ENCODE data around the gene PTPRJ.

PTPRJ gene

GRCh38 chr11:48096588-48097525 lies 116.5 kb downstream of the PTPRJ start:
- DNase-seq, result no peak

DNA sequence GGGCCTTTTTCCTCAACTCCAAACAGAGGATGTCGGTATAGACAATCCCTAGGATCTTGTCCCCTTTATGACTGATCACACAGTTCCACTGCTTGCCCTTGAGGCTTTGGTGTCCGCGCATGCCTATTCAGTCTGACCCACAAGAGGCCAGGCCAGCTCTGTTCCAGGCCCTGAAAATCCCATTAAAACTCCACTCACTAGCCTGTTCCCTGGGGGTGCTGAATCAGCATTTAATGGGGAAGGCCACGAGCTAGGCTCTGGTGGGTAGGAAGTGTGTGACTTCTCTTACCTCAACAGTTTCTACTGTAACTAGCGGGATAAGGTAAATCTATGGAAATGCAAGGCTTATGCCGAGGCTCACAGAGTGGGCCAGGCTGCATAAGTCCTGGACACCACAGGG lies 117.7 kb downstream of the PTPRJ start:
- no peak for DNase-seq

DNA sequence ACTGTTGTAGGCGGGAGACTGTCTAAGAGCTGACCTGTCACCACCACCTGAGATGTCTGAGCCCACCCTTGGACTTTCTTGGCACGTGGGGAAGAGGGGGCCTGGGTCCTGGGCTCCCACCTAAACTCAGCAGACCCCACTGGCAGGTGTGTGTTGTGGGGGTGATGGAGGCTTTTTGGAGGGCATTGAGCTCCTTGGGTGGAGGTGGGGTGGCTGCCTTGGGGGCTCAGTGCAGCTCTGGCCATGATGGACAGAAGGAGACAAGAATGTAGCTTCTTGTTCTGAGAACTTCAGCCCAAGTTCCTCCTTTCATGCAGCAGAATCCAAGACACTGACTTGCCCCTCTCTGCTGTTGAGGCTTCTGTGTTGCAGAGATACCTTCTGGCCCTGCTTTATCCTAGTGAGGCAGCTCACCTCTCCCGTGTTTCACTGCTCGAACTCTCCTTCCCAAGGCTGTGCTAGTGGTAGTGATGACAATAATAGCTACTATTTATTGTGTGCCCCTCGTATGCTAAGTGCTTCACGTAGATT lies 119.6 kb downstream of the PTPRJ start:
- no peak for DNase-seq

GRCh38 chr11:48101044-48101733 lies 120.8 kb downstream of the PTPRJ start:
- no peak for DNase-seq

GRCh38 chr11:48101958-48102357 lies 121.6 kb downstream of the PTPRJ start:
- DNase-seq, result no peak

- DNase-seq, result no peak
These were observed 123.5 kb downstream of the PTPRJ start for GRCh38 chr11:48103621-48104567.

- DNase-seq, result no peak
These were observed 124.2 kb downstream of the PTPRJ start for GRCh38 chr11:48104568-48104924.

DNA sequence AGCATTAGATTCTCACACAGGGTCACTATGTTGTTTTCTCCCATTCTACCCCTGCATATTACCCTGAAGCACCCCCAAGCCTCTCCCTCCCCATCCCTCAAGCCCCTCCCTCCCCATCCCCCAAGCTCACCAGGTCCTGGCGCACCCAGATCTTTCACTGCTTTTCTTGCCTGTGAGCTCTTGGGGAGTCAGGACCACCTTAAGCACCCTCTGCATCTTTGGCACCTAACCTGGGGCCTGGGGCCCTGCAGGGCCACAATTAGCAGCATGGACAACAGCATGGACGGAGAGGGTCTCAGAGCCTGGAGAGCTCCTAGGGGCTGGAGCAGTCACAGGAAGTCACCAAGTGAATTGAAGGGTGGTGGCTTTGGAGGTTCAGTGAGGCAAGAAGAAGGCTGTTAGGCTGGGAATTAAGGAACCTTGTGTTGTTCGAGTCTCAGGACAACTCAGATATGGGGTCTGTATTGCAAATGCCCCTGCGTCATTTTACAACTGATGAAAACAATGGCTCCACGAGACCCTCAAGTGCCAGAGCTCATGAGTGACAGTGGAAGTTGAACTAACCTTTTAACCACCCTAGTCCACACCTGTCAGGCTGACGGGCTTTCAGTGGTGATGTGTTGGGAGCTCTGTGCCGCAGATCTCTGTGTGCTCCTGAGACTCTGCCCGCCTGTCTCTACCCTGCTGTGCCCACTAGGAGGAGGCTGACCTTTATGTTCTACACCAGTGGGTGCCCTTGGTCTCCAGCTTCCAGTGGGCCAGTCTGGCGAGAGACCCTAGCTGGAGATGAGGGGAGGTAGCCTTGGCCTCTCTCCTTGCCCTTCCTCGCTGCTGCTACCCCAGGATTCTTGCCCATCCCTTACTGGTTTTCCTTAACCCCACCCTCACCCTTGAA lies 125.0 kb downstream of the PTPRJ start:
- no peak for DNase-seq

GRCh38 chr11:48106166-48106565 lies 125.8 kb downstream of the PTPRJ start:
- no peak for DNase-seq

DNA sequence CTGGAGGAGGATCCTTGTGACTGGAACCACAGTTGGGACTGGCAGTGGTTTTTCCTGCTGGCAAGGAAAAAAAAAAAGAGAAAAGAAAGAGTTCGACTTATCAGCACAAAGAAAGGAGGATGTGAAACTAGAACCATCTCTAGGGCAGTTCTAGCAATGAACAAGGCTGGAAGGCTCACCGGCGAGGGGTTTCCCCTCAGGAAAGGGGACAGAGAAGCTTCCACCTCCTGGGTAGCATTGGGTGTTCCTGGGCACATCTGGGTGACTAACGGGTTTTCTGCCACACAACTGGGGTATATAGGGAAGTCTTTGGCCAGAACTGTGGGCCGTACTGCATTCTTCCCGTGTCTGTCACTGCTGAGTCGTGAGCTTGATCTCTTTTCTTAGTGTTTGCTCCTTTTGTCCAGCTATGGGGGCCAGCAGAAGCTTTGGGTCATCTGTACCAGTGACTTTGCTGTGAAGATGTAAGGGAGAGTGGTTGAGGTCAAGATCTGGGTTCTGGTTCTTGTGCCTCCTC lies 126.9 kb downstream of the PTPRJ start:
- peak; percentile 58 to 67 for DNase-seq

- no peak for DNase-seq
These were observed 128.1 kb downstream of the PTPRJ start for GRCh38 chr11:48108231-48109045.

GRCh38 chr11:48109046-48109666 lies 128.8 kb downstream of the PTPRJ start:
- DNase-seq, result no peak

- DNase-seq, result no peak
These were observed 130.1 kb downstream of the PTPRJ start for GRCh38 chr11:48110509-48110766.

DNA sequence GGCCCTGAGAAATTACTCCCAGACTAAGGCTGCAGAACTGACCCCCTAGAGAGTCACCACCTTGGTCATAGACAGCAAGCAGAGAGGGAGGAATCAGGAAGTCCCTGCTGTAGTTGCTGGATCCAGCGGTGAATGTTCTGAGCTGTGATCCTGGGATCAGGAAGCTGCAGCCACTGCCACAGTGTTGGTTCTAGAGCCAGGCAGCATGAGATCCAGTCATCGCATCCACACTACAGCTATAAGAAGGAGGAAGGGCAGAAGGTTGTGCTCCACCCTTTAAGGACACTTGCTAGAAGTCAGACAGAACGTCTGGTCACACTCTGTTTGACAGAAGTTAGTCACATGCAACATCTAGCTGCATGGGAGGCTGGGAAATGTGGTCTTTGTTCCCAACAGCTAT lies 131.5 kb downstream of the PTPRJ start:
- DNase-seq, result peak in 1 of 2 donors; percentile 8

GRCh38 chr11:48114740-48115139 lies 134.4 kb downstream of the PTPRJ start:
- no peak for DNase-seq

DNA sequence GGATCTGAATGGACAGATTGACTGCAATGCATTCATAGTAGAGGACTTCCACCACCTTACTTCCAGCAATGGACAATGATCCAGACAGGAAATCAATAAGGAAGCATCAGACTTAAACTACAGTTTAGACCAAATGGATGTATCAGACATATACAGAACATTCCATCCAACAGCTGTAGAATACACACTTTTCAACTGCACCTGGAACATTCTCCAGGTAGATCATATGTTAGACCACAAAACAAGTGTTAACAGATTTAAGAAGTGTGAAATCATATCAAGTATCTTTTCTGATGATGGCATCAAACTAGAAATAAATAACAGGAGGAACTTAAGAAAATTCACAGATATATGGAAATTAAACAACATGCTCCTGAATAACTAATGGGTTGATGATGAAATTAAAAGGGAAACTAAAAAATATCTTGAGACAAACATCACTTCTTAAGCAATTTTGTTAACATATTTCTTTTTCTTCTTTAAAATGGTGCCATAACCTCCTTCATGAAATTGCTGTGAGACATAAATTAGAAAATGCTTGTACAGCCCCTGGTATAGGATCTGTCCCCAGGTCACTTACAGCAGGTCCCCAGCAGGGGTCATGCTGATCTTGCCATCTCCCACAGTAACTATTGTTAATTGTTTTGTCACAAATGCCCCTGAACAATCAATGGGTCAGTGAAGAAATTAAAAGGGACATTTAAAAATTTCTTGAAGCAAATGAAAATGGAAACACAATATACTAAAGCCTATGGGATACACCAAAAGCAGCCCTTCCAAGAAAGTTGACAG lies 136.3 kb downstream of the PTPRJ start:
- no peak for DNase-seq

DNA sequence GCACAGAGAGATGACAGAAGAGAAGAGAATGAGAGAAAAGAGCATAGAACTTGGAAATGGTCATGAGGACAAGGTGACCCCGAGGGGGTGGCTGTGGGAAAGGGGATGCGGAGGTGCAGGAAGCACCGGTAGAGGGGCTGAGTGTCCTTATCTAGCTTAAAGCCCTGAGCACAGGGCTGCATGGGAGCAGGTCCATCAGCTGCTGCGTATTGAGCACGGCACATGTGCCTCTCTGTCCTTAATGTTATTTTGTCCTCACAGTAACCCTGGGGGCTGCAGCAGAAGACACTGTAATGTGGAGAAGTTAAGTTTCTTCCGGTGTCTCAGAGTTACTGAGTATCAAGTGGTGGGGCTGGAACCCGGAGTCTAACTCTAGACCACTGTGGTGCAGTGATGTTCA lies 141.9 kb downstream of the PTPRJ start:
- no peak for DNase-seq

GRCh38 chr11:48122656-48123055 lies 142.3 kb downstream of the PTPRJ start:
- no peak for DNase-seq

DNA sequence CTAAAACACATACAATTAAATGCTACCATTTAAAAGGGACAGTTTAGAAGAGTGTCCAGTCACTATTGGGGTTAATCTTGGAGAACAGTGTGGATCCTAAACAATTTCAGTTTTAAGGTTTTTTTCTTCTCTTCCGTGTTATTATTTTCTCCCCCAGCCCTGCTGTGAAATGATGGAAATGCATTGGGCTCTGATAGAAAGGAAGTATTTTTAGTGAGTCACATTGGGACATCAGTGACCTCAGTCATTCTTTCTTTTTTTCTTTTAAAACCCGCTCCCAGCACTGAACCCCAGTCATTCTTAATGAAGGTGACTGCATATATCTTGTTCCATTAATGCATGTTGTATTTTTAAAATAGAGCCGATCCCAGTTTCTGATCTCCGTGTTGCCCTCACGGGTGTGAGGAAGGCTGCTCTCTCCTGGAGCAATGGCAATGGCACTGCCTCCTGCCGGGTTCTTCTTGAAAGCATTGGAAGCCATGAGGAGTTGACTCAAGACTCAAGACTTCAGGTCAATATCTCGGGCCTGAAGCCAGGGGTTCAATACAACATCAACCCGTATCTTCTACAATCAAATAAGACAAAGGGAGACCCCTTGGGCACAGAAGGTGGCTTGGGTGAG lies 143.0 kb downstream of the PTPRJ start:
- no peak for DNase-seq

Data from stimulated activated CD4-positive, alpha-beta T cell treated with anti-CD3 and anti-CD28 coated beads, Interleukin-2, amount 100 ng/mL, for 24 hours (primary cell).